Adrenal gland (tissue), 5 donors: ENCODE results near the gene KLK15.

Experiments
- POLR2A ChIP-seq, 2 donors: fragments of 450-650 bp; IDR thresholded peaks; one replicate each; pipeline ENCODE4 v1.6.1; 2017; ENCODE audit warnings: antibody characterized with exemption in 2 of 2, mild to moderate bottlenecking in 2 of 2, moderate library complexity in 1 of 2
- TF ChIP-seq, protein P1 (sequence below), 6 experiments: fragments of 450-650 bp in 4 of 6; fragments of 200-600 bp in 2 of 6; sonication (generic) in 1 of 6; IDR thresholded peaks; 1 replicate in 5 of 6; 2 replicates in 1 of 6; pipeline versions ENCODE4 v1.5.1 to v1.8.0; 2016 to 2021; ENCODE audit warnings: antibody characterized with exemption in 6 of 6, mild to moderate bottlenecking in 2 of 6, moderate library complexity in 1 of 6
- donor health status: DM: no; HTN: no; CAD: no.

DNA sequence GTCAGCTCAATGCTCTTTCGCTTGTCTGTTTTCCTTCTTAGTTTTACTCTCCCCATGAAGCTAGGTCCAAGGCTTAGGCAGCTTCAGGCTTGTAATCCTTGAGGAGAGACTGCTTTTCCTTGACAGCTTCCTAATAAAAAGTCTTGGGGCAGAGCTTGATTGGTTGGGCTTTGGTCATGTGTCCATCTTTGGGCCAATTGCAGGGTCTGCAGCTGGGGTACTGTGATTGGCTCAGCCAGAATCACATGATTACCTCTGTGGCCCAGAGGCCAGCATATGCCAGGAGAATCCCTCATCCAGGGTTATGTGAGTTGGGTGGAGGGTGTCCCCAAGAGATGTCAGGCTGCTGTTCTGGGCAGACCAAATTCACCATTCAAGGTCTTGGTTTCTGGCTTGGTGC, 17.9 kb downstream of the KLK15 start:
- TF ChIP-seq, protein P1, sequence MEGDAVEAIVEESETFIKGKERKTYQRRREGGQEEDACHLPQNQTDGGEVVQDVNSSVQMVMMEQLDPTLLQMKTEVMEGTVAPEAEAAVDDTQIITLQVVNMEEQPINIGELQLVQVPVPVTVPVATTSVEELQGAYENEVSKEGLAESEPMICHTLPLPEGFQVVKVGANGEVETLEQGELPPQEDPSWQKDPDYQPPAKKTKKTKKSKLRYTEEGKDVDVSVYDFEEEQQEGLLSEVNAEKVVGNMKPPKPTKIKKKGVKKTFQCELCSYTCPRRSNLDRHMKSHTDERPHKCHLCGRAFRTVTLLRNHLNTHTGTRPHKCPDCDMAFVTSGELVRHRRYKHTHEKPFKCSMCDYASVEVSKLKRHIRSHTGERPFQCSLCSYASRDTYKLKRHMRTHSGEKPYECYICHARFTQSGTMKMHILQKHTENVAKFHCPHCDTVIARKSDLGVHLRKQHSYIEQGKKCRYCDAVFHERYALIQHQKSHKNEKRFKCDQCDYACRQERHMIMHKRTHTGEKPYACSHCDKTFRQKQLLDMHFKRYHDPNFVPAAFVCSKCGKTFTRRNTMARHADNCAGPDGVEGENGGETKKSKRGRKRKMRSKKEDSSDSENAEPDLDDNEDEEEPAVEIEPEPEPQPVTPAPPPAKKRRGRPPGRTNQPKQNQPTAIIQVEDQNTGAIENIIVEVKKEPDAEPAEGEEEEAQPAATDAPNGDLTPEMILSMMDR (IDR thresholded peaks at IDR 0.05) = no peak
- TF ChIP-seq POLR2A (IDR thresholded peaks at IDR 0.05) = no peak
